Ishikawa (cell line): ENCODE measurements around the gene SRRM1.

ENCODE experiments used
- CEBPB ChIP-seq: IDR thresholded peaks from 2 replicates; pipeline ENCODE4 v1.6.1; 2012
- EGR1 ChIP-seq: IDR thresholded peaks from 2 replicates; pipeline ENCODE4 v1.6.1; 2012
- EP300 ChIP-seq: IDR thresholded peaks from 2 replicates; pipeline ENCODE4 v1.6.1; 2012; ENCODE audit warnings: borderline replicate concordance
- FOXM1 ChIP-seq: IDR thresholded peaks from 2 replicates; pipeline ENCODE4 v1.6.1; 2012; ENCODE audit warnings: low read depth, borderline replicate concordance
- NFIC ChIP-seq: IDR thresholded peaks from 2 replicates; pipeline ENCODE4 v1.6.1; 2012
- RAD21 ChIP-seq: IDR thresholded peaks from 2 replicates; pipeline ENCODE4 v1.6.1; 2012; ENCODE audit warnings: low read depth
- TAF1 ChIP-seq: IDR thresholded peaks from 2 replicates; pipeline ENCODE4 v1.6.1; 2012; ENCODE audit warnings: low read depth, mild to moderate bottlenecking
- TCF12 ChIP-seq: IDR thresholded peaks from 2 replicates; pipeline ENCODE4 v1.6.1; 2012; ENCODE audit warnings: low read depth
- YY1 ChIP-seq: IDR thresholded peaks from 2 replicates; pipeline ENCODE4 v1.6.1; 2012; ENCODE audit warnings: low read depth
- TF ChIP-seq, protein P1 (sequence below): IDR thresholded peaks from 2 replicates; pipeline ENCODE4 v1.6.1; 2012
- TF ChIP-seq, protein P2 (sequence below): IDR thresholded peaks from 2 replicates; pipeline ENCODE4 v1.6.1; 2012; ENCODE audit warnings: low read depth, mild to moderate bottlenecking
- TF ChIP-seq, protein P3 (sequence below): IDR thresholded peaks from 2 replicates; pipeline ENCODE4 v1.6.1; 2012

DNA sequence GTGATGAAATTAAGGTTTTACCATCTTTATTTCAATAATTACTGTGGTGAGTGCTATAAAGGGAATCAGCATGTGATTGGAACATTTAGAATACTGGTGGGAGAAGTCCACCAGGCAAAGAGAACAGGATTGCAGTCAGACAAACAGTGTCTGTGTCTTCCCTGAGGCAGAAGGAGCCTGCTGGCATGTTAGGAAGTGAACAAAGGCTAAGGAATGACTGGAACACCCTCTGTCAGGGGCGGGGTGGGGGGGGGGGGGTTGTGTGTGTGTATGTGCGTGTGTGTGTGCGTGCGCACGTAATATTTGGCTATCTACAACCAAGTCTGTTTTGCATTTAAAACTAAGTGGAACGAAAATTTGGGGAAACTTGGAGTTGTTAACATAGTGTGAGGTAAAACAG lies 30.2 kb downstream of the SRRM1 start:
- TF ChIP-seq, protein P1, sequence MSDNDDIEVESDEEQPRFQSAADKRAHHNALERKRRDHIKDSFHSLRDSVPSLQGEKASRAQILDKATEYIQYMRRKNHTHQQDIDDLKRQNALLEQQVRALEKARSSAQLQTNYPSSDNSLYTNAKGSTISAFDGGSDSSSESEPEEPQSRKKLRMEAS, result no peak
- TF ChIP-seq, protein P2, sequence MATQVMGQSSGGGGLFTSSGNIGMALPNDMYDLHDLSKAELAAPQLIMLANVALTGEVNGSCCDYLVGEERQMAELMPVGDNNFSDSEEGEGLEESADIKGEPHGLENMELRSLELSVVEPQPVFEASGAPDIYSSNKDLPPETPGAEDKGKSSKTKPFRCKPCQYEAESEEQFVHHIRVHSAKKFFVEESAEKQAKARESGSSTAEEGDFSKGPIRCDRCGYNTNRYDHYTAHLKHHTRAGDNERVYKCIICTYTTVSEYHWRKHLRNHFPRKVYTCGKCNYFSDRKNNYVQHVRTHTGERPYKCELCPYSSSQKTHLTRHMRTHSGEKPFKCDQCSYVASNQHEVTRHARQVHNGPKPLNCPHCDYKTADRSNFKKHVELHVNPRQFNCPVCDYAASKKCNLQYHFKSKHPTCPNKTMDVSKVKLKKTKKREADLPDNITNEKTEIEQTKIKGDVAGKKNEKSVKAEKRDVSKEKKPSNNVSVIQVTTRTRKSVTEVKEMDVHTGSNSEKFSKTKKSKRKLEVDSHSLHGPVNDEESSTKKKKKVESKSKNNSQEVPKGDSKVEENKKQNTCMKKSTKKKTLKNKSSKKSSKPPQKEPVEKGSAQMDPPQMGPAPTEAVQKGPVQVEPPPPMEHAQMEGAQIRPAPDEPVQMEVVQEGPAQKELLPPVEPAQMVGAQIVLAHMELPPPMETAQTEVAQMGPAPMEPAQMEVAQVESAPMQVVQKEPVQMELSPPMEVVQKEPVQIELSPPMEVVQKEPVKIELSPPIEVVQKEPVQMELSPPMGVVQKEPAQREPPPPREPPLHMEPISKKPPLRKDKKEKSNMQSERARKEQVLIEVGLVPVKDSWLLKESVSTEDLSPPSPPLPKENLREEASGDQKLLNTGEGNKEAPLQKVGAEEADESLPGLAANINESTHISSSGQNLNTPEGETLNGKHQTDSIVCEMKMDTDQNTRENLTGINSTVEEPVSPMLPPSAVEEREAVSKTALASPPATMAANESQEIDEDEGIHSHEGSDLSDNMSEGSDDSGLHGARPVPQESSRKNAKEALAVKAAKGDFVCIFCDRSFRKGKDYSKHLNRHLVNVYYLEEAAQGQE, result no peak
- no peak for TF ChIP-seq EGR1
- TF ChIP-seq, protein P3, sequence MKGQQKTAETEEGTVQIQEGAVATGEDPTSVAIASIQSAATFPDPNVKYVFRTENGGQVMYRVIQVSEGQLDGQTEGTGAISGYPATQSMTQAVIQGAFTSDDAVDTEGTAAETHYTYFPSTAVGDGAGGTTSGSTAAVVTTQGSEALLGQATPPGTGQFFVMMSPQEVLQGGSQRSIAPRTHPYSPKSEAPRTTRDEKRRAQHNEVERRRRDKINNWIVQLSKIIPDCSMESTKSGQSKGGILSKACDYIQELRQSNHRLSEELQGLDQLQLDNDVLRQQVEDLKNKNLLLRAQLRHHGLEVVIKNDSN, result no peak
- TF ChIP-seq RAD21, result no peak
- TF ChIP-seq YY1, result no peak
- no peak for TF ChIP-seq TCF12
- no peak for TF ChIP-seq TAF1
- no peak for TF ChIP-seq FOXM1
- TF ChIP-seq CEBPB, result no peak
- no peak for TF ChIP-seq EP300
- TF ChIP-seq NFIC, result no peak
